H1 (cell line): ENCODE measurements around the gene MAGEB1. TPM values are rescaled to one million over a fixed set of nuclear protein-coding genes. Genes with fewer than 3 reads are reported as not detected.

Source experiments
- CHD7 ChIP-seq: fragments of 300-600 bp; sonication (generic); IDR thresholded peaks from 2 replicates; pipeline ENCODE4 v1.7.1; 2012; ENCODE audit warnings: low read length, moderate library complexity, mild to moderate bottlenecking, inconsistent platforms; ENCODE audit not compliant: insufficient replicate concordance
- EP300 ChIP-seq, 2 experiments: IDR thresholded peaks; 1 replicate in 1 of 2; 2 replicates in 1 of 2; pipeline ENCODE4 v1.6.1; 2011 to 2012; ENCODE audit warnings: low read depth in 2 of 2, low read length in 2 of 2, mild to moderate bottlenecking in 2 of 2, borderline replicate concordance in 1 of 2, inconsistent platforms in 1 of 2, moderate library complexity in 1 of 2
- PHF8 ChIP-seq: fragments of 200-600 bp; sonication (generic); conservative IDR thresholded peaks from 2 replicates; pipeline ENCODE4 v1.7.1; 2012; ENCODE audit warnings: low read depth, mild to moderate bottlenecking, inconsistent platforms, low read length, moderate library complexity
- polyA plus RNA-seq, 7 experiments: library from polyadenylated mRNA; depleted of rRNA in 3 of 7; stranded (reverse) in 5 of 7; unstranded in 2 of 7; fragments of >200 nt in 5 of 7; fragments of 200-250 nt in 2 of 7; gene quantifications; 1 replicate in 5 of 7; 2 replicates in 1 of 7; 4 replicates in 1 of 7; pipeline versions ENCODE4 v1.2.1 to v1.2.3, GENCODE V29; 2011 to 2013; ENCODE audit warnings: missing spikeins in 2 of 7, mixed read lengths in 2 of 7
- total RNA-seq: library from RNA; stranded (reverse); fragmentation: NEBNext Ultra II Directional; extraction: Animal tissue kit (Norgen Biotek cat#: 25700); gene quantifications from 2 replicates; pipeline ENCODE4 v1.2.1, GENCODE V29; 2021

The MAGEB1 gene
- total and polyA plus RNA-seq, 2 of the 8 experiments (the other 6 are each of a cell fraction or from before 2014, with no cell fraction given): 0.05 TPM; not detected in 1

DNA sequence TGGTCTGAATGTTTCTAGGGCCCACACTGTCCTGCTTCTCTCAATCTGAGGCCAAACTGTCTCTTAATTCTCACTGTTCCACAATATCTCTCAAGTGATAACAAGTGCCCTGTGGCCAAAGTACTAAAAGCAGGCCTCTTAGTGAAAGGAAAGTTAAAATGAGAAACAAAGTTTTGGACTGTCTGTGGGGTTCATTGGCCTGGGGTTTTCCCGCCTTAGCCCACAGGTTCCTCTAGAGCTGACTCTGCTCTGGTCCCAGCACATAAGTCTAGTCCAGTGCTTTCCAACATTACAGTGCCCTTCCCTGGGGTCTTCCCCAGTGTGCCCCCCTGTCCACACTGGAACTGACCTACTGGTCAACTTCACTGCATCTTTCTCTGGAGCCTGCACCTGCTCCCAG, 6.3 kb downstream of the MAGEB1 start (continued):
- TF ChIP-seq PHF8 (no peak), CHD7 (no peak), EP300 (IDR thresholded peaks at IDR 0.05; ENCODE audit: borderline replicate concordance in 1 of 2, low read depth in 2 of 2, low read length in 2 of 2) (no peak)
